ENCODE data around the gene CDHR2.
"Not testable (repeated sequence)": the region's sequence is repeated elsewhere in the genome, so short reads cannot be mapped to it uniquely, and the experiment has no call there.

Gene CDHR2

DNA sequence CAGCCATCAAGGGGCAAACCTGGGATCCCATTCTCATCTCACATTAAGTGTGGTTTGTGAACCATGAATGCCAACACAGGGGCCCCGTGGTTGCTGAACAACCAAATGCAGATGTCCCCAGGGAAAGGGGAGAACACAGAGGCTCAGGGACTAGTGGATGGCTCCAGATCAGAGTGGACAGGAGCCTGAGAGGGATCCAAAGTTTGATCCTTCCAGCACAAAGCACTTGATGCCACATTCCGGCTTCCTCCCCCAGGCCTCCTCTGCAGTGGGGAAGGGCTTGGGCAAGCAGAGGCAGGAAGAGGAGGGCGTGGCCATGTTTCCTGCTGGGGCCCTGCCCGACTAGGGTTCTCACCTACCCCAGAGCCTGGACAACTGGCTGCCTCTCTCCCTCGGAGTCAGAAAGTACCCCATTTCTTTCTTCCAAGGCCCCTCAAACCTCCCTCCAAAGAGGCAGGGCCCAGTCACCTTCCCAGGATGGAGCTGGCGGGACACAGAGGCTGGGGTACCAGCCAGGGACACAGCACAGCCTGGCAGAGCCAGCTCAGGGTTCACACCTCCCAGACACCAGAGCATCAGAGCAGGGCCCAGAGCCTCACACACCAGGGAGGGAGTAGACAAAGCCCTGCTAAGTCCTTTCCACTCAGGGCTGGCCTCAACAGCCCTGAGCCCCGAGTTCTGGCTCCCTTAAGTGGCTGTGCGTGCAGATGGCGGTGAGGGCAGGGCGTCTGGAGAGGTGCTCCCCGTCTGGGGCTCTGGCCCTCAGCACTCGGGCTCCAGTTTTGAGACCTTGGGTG is 7.6 kb upstream of the CDHR2 start:
- DNase-seq = peak; percentile 54

DNA sequence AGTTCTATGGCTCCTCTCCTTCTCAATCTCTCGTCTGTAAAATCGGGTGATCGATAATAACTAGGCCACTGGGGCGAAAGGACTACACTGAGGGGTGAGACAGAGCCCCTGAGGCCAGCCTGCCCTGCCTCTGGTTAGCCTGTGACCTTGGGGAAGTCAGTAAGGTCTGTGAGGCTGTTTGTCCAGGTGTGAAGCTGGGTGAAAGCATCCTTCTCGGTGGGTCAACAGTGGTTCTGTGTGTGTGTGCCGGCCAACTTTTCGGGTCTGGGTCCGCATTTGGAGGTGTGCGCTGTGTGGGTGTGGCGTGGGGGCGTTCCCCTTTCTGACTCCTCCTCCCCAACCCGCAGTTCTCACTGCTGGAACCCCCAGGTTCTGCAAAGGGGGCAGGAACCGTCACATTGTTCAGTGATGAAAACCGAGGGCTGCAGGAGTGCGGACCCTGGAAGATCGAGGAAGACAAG is 7.0 kb upstream of the CDHR2 start:
- DNase-seq = peak; percentile 75

DNA sequence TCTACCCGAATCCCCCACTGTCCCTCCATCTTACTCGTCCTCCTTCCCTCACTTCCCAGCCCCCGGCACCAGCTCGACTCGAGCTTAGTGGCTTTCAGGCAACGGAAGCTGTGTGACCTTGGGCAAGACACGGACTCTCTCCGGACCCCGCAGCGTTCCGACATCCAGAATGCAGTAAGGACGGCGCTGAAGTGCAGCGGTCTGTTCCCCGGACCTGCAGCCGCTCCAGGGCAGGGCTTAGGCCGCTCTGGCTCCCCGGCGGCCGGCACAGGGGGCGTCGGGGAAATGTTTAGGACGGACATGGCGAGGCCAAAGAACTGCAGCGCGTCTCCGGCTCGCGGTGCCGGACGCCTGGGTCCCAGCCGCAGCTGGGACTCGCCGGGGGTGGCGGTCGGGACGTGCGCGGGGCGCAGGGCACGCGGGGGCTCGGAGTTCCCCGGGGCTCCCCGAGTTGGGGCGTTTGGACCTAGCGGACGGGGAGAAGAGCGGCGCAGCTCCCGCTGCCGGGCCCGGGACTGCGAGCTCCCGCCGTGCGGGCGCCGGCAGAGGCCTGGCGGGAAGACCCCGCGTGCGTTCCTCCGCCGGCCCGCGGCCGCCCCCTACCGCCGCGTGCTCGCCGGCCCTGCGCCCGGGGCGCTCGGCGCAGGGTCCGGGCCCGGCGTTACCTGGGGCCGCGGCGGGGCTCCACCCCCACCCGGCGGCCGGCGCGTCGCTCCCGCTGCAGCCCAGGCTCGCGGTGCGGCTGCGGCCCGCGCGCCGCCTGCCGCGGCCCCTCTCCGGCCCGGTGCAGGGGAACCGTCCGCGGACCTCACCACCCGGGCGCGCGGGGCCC is 6.3 kb upstream of the CDHR2 start:
- peak; percentile 43 for DNase-seq

DNA sequence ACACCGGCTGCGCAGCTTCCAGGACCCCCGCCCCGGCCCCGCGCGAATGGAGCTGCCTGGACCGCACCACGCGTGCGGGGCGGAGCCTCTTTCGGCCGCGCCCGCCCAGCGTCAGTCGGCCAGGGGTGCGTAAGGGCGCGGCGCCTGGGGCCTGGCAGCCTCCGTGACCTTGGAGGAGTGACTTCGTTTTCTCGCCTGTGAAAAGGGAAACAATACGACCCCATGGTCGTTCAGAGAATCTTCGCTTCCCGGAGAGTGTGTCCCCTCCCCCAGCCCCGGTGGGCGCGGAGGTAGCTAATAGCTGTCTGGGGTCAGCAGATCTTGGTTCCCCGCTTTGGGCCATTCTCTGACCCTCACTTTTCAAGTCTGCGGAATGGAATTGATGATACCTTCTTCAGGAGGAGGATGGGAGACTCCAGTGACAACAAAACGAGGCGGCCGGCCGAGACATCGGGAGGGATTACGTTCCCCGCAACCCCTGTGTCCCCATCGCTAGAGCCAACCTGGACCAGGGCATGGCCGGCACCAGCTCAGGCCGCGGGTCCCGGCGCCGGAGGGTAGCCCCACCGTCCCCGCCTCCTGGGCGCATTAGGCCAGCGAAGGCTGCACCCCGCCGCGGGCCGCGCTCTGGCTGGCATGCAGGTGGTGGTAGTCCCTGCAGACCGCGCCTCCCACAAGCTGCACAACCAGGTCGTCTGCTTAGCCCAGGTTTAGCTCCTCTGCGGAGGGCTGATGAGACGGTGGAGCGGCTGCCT is 5.5 kb upstream of the CDHR2 start:
- peak; percentile 79 for DNase-seq

DNA sequence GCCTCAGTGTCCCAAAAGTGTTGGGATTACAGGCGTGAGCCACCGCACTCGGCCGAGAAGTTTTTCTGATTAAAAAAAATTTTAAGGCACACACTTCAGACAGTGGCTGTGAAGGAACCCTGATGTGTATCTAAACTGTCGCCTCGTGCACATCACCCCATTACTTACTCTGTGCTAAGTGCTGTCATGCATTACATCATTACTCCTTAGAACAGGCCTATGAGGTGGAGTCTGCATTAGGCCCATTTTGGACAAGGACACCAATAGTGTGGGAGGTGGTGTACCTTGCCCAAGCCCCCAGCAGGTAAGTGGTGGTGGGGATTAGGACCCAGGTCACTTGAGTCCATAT is 3.8 kb upstream of the CDHR2 start:
- no peak for DNase-seq

DNA sequence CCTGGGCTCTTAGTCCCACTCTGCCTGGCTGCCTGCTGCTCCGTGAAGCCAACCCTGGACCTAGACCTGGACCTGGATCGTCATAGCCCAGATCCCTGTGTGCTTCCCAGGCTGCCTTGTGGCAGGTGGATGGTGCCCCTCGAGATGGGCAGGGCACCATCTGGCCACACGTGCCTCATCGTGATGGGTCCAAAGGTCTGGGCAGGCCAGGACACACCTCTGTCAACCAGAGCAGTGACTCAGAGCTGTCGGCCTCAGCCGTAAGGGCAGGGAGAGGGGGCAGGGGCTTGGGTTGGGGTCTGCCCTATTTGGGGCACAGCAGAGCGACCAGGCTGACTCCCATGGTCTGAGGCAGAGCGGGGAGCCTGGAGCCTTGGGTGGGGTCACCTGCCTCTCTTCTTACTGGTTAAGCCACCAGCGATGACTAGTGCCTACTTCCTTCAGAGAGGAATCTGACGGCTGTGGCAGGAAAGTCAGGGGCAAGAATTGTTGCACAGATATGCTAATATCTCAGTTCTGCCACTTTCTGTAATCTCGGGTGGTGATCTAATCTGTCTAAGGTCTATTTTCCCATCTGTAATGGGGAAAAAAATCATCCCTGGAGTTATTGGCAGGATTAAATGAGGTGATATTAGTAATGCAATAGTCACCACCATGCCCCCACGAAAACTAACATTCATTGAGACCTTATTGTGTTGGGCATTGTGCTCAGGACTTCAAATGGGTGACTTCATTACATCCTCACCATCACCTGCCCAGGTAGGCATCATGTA is 3.2 kb upstream of the CDHR2 start:
- DNase-seq = no peak

DNA sequence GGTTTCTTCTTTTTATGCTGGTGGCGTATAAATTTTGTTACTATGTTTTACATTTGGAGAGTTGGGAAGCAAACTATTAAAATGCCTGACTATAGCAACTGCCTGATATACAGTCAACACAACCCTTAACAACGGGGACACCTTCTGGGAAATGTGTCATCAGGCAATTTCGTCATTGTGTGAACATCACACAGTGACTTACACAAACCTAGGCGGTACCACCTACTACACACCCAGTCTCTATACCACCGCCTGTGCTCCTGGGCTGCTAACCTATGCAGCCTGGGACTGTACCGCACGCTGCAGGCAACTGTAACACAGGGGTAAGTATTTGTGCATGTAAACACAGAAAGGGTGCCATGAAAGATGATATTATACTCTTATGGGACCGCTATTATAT is 1.3 kb upstream of the CDHR2 start:
- no peak for DNase-seq

DNA sequence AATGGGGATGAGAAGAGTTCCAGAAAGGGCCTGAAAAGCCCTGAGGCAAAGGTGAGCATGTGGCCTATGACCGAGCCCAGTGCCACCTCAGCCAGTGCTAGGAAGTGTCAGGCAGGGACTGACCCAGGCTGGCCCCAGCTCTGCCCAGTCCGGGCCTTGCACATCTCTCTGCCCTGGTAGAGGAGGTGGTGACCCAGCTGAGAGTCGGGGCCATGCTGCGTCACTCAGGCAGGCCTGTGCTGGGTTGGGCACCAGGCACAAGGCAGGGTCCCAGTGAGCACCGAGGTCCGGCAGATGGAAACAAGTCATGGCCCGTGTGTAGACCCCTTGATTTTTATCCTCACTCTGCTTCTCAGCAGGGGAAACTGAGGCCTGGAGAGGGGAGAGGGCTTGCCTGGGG is 729 bp downstream of the CDHR2 start:
- DNase-seq = no peak

DNA sequence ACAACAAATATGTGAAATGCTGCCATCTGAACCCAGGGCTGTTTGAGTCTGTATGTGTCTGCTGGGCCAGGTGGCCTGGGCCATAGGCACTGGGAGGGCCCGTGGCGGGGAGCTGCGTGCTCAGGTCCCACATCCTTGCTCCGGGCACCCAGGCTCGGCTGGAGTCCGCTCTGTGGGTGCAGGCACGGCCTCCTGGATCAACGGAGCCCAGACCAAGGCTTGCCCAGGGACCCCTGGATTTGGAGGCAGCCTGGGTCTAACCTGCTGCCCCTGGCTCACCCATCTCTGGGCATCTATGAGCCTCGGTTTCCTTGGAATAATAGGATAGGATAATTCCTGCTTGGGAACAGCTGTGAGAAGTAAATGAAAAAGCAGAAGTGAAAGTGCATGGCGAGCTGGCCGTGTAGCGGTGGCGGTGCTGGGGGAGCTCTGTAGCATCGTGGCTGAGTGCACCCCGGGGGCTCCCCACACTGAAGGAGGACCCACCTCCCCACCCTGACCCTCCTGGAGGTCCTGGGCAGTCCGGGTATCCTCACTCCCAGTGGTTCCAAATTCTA is 1.2 kb downstream of the CDHR2 start:
- no peak for DNase-seq

DNA sequence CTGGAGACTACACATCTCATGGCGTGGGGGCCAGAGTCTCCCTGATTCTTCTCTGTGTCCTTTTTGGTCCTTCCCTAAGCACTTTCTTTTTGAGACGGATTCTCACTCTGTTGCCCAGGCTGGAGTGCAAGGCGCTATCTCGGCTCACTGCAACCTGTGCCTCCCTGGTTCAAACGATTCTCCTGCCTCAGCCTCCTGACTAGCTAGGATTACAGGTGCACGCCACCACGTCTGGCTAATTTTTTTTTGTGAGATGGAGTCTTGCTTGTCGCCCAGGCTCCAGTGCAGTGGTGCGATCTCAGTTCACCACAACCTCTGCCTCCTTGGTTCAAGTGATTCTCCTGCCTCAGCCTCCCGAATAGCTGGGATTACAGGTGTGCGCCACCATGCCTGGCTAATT is 1.8 kb downstream of the CDHR2 start:
- DNase-seq = not testable (repeated sequence)

DNA sequence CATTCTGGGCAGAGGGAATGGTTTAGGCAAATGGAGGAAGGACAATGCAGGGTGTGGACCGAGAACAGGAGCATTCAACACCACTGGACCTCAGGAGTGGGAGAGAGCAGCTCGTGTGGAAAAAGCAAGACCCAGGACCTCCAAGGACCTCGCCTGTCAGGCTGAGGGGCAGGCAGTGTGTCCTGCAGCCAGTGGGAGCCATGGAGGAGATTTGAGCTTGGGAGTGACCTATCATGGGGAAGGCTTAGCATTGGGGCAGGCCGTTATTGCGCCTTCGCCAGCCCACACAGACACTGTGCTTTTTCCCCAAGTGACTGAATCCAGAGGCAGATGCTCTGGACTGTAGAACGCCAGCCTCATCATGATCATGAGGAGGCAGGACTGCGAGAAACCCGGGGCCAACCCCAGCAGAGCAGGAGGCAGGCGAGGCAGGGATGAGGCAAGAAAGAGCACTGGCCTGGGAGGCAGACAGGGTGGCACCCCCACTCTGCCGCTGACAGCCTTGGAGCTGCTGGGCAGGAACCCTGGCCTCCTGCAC is 3.3 kb downstream of the CDHR2 start:
- DNase-seq = no peak

DNA sequence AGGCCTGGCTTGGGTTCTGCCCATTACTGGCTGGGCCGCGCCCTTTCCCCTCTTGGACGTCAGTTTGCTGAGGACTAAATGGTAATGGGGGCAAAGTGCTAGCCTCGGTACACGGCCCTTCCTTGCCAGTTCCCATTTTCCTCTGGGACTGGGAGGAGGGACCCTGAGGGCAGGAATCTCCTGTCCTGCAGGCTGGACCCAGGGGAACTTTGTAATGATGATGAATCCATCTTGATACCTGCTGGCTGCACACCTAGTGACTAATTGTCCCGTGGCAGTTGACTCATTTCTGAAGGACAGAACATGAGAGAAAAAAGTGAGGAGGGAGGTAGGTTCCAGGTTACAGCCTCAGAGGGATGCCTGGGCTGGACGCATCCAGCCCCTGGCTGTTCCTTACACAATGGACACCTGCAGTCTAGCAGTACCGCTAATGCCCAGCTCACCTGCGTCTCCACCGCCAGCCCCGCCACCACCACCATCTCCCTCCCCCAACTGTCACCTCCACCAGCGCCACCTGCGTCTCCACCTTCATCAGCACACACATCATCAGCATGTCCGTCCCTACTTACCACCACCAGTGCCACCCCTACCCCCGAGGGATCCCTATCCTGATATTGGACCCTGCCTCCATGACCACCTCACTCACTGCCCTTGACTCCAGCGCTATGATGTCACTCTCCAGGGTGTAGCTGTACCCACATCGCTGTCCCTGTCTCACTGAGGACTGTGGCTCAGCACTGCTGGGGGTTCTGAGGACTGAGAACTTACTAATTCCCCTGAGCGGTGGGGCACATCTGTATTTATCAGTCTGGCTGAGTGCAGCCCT is 4.3 kb downstream of the CDHR2 start:
- no peak for DNase-seq

DNA sequence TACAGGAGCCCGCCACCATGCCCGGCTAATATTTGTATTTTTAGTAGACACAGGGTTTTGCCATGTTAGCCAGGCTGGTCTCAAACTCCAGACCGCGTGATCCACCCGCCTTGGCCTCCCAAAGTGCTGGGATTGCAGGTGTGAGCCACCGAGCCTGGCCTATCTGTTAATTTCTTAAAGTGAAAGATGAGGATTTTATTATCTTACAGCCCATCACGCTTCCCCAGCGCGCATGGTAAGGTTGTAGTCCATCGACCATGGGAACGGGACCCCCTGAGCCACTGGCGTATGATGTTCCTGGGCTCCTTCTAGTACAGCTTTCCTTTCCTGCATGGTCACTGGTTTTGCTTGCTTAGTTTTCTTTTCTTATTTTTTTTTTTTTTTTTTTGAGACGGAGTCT is 8.7 kb downstream of the CDHR2 start:
- DNase-seq = no peak

DNA sequence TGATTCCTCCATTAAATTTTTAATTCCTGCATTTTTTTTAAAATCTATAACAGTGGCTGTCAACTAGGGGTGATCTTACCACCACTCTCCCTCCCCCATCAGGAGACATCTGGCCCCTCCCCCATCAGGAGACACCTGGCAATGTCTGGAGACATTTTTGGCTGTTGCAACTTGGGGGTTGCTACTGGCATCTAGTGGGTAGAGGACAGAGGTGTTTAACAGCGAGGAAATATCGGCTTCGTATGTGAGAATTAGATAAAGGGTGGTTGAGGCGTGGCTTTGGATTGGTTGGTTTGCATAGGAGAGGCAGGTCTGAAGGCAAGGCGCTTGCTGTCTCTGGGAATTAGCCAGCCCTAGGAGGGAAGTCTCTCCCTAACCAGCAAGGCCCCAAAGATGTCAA is 10.5 kb downstream of the CDHR2 start:
- no peak for DNase-seq

DNA sequence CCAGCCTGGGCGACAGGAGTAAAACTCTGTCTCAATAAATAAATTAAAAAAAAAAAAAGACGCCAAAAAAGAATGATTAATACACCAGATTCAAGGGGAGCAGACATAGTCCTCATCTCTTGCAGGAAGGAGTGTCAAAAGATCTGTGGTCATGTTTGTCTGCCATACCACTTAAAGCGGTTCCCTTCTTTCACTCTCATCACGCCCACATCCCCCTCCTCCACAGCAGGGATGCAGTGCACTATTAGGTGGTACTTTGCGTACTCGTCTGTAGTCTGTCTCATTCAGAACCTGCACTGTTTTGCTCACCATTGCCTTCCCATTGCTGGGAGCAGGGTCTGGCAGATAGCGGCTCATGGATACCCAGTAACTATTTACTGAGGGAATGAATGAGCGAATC is 11.2 kb downstream of the CDHR2 start:
- DNase-seq = peak; percentile 60

DNA sequence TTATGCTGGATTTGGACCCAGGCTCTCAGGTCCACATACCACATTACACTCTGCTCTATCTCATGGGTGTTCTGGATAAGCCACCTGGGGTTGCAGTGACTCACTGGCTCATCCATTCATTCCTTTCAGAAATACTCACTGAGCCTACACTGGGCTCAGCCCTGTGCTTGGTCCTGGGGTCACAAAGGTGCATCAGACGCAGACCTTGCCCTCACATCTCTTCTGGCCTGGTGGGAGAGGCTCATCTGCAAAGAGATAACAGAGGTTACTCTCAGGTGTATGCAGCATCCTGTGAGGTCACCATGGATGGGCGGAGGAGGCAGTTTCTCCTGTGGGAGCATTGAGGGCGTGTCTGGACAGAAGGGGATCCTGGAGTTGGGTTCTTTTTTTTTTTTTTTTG is 12.1 kb downstream of the CDHR2 start:
- no peak for DNase-seq

DNA sequence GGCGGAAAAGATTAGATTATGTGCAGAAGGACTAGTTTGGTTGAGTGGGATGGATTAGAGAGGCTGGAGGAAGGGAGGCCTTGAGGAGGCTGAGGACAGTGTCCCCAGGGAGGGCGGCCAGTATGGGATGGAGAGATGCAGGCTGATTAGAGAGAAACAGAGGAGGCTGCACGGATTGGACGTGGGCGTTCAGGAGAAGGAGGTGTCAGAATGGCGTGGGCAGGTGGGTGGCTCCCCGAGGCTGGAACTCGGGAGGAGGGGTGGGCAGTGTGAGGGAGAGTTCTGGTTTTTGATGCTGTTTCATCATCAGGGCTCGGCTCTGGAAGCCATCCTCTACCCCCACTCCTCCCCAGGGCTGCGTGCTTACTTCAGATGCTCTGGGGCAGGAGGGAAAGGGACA is 13.0 kb downstream of the CDHR2 start:
- no peak for DNase-seq

DNA sequence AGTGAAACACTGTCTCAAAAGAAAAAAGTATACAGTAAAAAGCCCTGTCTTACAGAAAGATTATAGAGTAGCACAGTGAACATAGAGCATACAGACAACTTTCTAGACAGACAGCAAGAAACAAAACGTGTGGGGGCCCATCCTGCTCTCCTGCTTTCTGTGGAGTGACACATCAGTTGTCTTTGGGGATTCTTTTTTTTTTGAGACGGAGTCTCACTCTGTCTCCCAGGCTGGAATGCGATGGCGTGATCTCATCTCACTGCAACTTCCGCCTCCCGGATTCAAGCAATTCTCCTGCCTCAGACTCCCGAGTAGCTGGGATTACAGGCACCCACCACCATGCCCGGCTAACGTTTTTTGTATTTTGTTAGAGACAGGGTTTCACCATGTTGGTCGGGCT is 14.9 kb downstream of the CDHR2 start:
- no peak for DNase-seq

DNA sequence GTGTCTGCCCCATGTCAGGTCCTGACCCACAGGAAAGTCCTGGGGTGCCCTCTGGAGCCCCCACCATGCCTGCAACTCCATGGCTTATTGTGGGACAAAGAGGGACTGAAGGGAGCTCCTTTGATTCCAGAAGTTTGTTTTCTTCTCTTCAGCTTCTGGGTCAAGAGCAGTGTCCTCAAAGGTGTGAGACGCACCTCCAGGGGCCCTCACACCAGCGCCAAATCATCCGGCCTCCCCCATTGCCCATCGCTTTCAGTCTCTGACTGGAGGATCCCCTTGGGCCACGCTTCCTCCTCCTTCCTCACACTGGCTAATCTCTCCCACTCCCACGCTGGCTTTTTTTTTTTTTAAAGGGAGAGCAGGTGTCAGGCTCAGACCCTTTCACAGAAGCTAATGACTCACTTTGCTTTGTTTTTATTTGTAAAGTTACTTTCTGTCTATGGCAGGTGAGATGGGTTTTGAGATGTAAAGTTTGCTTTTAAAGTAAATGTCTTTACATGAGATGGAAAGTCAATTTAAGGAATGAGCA is 16.7 kb downstream of the CDHR2 start:
- DNase-seq = no peak

DNA sequence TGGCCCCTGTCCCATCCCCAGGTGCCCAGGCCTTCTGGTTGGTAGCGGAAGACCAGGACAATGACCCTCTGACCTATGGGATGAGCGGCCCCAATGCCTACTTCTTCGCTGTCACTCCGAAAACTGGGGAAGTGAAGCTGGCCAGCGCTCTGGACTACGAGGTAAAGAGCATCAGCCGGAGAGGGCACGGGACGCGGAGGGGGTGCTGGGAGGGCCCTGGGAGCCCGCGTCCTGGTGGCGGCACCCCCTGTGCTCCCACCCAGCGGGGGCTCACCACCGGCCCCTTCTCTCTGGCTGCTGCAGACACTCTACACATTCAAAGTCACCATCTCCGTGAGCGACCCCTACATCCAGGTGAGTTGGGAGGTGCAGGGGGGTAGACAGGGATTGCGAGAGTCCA is 19.5 kb downstream of the CDHR2 start:
- DNase-seq = no peak

DNA sequence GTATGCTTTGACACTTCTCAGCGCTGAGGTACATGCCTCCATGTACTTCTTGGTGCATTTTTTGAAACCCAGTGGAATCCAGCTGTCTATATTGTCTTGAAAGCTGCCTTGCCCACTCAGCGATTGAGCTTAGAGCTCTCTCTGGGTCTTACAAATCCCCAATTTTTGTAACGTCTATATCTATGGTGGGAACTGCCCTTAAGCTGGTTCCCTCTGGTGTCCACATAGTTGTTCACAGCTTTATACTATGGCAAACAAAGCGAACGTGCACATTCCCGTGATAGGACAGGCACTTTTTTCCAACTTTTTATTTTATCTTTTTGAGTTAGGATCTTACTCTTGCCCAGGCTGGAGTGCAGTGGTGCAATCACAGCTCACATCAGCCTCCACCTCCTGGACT is 20.9 kb downstream of the CDHR2 start:
- no peak for DNase-seq
